NCI-H510A treated with DMSO at 0.1 percent for 48 hours (cell line): ENCODE measurements around the gene HPCAL1.

ENCODE experiments used
- DNase-seq: peaks from one replicate; lab custom pipeline; 2025; lab: John Stamatoyannopoulos, UW

HPCAL1 gene

GRCh38 chr2:10426726-10427617 is 124.3 kb downstream of the HPCAL1 start:
- no peak for DNase-seq

GRCh38 chr2:10427618-10427949 is 124.9 kb downstream of the HPCAL1 start:
- no peak for DNase-seq

GRCh38 chr2:10428355-10428754 is 125.7 kb downstream of the HPCAL1 start:
- no peak for DNase-seq

- DNase-seq: no peak
Observed at GRCh38 chr2:10428924-10429323, 126.2 kb downstream of the HPCAL1 start.

GRCh38 chr2:10430886-10431622 is 128.3 kb downstream of the HPCAL1 start:
- no peak for DNase-seq

- no peak for DNase-seq
Observed at GRCh38 chr2:10431797-10432196, 129.1 kb downstream of the HPCAL1 start.

GRCh38 chr2:10432311-10433181 is 129.8 kb downstream of the HPCAL1 start:
- DNase-seq: no peak

- DNase-seq: no peak
Observed at GRCh38 chr2:10433264-10433946, 130.7 kb downstream of the HPCAL1 start.

- DNase-seq: no peak
Observed at GRCh38 chr2:10433947-10434885, 131.5 kb downstream of the HPCAL1 start.

GRCh38 chr2:10434886-10435819 is 132.4 kb downstream of the HPCAL1 start:
- peak; percentile 81 for DNase-seq

GRCh38 chr2:10435820-10436204 is 133.1 kb downstream of the HPCAL1 start:
- no peak for DNase-seq

GRCh38 chr2:10436583-10437110 is 133.9 kb downstream of the HPCAL1 start:
- DNase-seq: no peak

- DNase-seq: no peak
Observed at GRCh38 chr2:10437806-10438205, 135.1 kb downstream of the HPCAL1 start.

GRCh38 chr2:10438688-10439087 is 136.0 kb downstream of the HPCAL1 start:
- DNase-seq: no peak

GRCh38 chr2:10439185-10439879 is 136.6 kb downstream of the HPCAL1 start:
- no peak for DNase-seq

GRCh38 chr2:10439971-10440370 is 137.3 kb downstream of the HPCAL1 start:
- DNase-seq: no peak

GRCh38 chr2:10440736-10441135 is 138.0 kb downstream of the HPCAL1 start:
- DNase-seq: no peak

GRCh38 chr2:10441948-10442347 is 139.2 kb downstream of the HPCAL1 start:
- DNase-seq: no peak
